Colonic mucosa (tissue), 4 donors: ENCODE measurements around the gene BTN1A1. TPM values are rescaled to one million over a fixed set of nuclear protein-coding genes. Genes with fewer than 3 reads are reported as not detected.

ENCODE experiments used
- DNase-seq: peaks from one replicate; pipeline ENCODE4 v3.0.0-alpha.2; 2020
- H3K27ac ChIP-seq: fragments of 200-600 bp; one replicate; pipeline ENCODE4 v1.8.0; 2021
- H3K27me3 ChIP-seq: fragments of 200-600 bp; one replicate; pipeline ENCODE4 v1.8.0; 2021
- H3K36me3 ChIP-seq: fragments of 200-600 bp; one replicate; pipeline ENCODE4 v1.8.0; 2021
- H3K4me1 ChIP-seq: fragments of 200-600 bp; one replicate; pipeline ENCODE4 v1.8.0; 2021; ENCODE audit warnings: mild to moderate bottlenecking
- H3K4me3 ChIP-seq: fragments of 200-600 bp; one replicate; pipeline ENCODE4 v1.8.0; 2021
- H3K9ac ChIP-seq, 2 donors: one replicate each; pipeline ENCODE4 v1.7.0; 2013; ENCODE audit warnings: control low read depth in 2 of 2, low read depth in 2 of 2, low read length in 2 of 2
- H3K9me3 ChIP-seq: fragments of 200-600 bp; one replicate; pipeline ENCODE4 v1.8.0; 2021
- intact Hi-C: fragments of 100-400 bp; cut with DNase I; formaldehyde crosslinking; loops from one replicate; pipeline ENCODE4 v1.14.1; 2022
- total RNA-seq, 2 donors: library from RNA; stranded (reverse); fragmentation: NEBNext Ultra II Directional in 1 of 2; extraction: Animal tissue kit (Norgen Biotek cat#: 25700) in 1 of 2; gene quantifications; one replicate each; pipeline ENCODE4 v1.2.1, GENCODE V29; 2021
- TF ChIP-seq, protein P1 (sequence below): fragments of 200-600 bp; IDR thresholded peaks from one replicate; pipeline ENCODE4 v1.8.0; 2022; ENCODE audit warnings: antibody characterized with exemption, mild to moderate bottlenecking
- donor health status: healthy.
- donor health status: DM: no; HTN: no; CAD: no.
- donor health status: DM: no; HTN: no; CAD: no.

The BTN1A1 gene
- total RNA-seq, 2 donors from 2014 or later, result not detected

DNA sequence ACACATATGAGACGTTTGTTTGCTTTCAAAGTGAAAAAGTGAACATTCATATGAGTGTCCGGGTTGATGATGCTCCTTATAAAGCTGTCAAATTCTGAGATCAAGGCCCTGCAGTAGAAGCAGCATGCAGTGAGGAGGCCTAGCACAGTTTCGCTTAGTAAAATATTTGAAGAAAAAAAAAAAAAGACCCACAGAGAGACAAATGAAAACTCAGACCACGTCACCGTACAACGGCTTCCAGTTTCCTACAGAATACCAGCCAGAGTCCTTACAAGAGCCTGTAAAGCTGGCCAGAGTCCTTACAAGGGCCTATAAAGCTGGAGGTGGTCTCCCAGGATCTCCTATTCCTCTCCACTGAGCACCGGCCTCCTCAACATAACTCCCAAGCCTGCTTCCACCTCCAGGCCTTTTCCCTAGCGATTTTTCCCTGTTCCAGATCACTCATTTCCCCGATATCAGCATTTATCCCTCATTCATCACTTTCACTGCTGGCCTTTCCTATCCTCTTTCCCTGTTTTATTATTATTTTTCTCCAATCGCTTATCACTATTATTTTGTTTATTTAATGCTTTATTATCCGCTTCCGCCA, 36.6 kb downstream of the BTN1A1 start:
- Histone ChIP-seq H3K27ac (peak overlapping the region; percentile 93), H3K4me1 (peaks cover 12% of the 10 kb centered on the region), H3K27me3 (no peaks in the 10 kb centered on the region), H3K36me3 (no peaks in the 10 kb centered on the region), H3K9ac (peak overlapping the region; percentile 72 to 94), H3K4me3 (peak overlapping the region; percentile 77), H3K9me3 (no peaks in the 10 kb centered on the region)
- TF ChIP-seq, protein P1, sequence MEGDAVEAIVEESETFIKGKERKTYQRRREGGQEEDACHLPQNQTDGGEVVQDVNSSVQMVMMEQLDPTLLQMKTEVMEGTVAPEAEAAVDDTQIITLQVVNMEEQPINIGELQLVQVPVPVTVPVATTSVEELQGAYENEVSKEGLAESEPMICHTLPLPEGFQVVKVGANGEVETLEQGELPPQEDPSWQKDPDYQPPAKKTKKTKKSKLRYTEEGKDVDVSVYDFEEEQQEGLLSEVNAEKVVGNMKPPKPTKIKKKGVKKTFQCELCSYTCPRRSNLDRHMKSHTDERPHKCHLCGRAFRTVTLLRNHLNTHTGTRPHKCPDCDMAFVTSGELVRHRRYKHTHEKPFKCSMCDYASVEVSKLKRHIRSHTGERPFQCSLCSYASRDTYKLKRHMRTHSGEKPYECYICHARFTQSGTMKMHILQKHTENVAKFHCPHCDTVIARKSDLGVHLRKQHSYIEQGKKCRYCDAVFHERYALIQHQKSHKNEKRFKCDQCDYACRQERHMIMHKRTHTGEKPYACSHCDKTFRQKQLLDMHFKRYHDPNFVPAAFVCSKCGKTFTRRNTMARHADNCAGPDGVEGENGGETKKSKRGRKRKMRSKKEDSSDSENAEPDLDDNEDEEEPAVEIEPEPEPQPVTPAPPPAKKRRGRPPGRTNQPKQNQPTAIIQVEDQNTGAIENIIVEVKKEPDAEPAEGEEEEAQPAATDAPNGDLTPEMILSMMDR, result no peak
- DNase-seq, result peak; percentile 32
- intact Hi-C loops, result no loop called here

- Histone ChIP-seq H3K4me1 (peaks cover 12% of the 10 kb centered on the region), H3K9me3 (no peaks in the 10 kb centered on the region), H3K9ac (peak overlapping the region; percentile 72 to 94), H3K27ac (peak overlapping the region; percentile 93), H3K36me3 (no peaks in the 10 kb centered on the region), H3K4me3 (peak overlapping the region; percentile 77), H3K27me3 (no peaks in the 10 kb centered on the region)
- intact Hi-C loops, result no loop called here
- peak; percentile 94 for DNase-seq
- TF ChIP-seq, protein P1, result no peak
These were observed 37.2 kb downstream of the BTN1A1 start for GRCh38 chr6:26537160-26537845.

GRCh38 chr6:26537846-26538571, 37.9 kb downstream of the BTN1A1 start, which contains the start of gene HMGN4:
TSS of gene HMGN4 (plus strand) at chr6:26538366. CDS start at chr6:26545207, 6,841 bp downstream.
- H3K4me3 ChIP-seq, result peak within 1 kb of the TSS; percentile 77
- TF ChIP-seq, protein P1, result no peak
- DNase-seq, result peak; percentile 87
- intact Hi-C loops, result no loop called here
- H3K27me3 ChIP-seq, result no peaks in the 10 kb centered on the region
- peaks cover 12% of the 10 kb centered on the region for H3K4me1 ChIP-seq
- peak within 1 kb of the TSS; percentile 72 to 94 for H3K9ac ChIP-seq
- no peaks in the 10 kb centered on the region for H3K9me3 ChIP-seq
- peak within 1 kb of the TSS; percentile 93 for H3K27ac ChIP-seq
- no peaks in the 10 kb centered on the region for H3K36me3 ChIP-seq

DNA sequence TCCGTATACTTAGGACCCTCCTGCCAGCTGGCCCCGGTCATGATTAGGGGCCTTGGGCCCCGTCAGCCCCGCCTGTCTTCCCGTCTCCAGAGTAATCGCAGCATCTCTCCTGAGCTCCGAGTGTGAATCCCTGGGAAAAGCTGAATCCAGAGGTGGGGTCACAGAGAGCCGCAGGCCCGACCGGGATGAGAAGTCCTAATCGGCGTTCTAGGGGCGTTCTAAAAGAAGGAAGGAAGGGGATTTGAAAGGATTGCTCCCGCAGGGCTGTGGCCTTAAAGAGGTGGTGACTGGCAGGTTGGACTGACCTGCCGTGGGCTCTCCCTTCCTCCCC, 38.4 kb downstream of the BTN1A1 start:
- Histone ChIP-seq H3K36me3 (no peaks in the 10 kb centered on the region), H3K9me3 (no peaks in the 10 kb centered on the region), H3K27me3 (no peaks in the 10 kb centered on the region), H3K9ac (peak overlapping the region; percentile 72 to 94), H3K4me1 (peaks cover 12% of the 10 kb centered on the region), H3K27ac (peak overlapping the region; percentile 93), H3K4me3 (peak overlapping the region; percentile 77)
- TF ChIP-seq, protein P1, result no peak
- intact Hi-C loops, result no loop called here
- no peak for DNase-seq

DNA sequence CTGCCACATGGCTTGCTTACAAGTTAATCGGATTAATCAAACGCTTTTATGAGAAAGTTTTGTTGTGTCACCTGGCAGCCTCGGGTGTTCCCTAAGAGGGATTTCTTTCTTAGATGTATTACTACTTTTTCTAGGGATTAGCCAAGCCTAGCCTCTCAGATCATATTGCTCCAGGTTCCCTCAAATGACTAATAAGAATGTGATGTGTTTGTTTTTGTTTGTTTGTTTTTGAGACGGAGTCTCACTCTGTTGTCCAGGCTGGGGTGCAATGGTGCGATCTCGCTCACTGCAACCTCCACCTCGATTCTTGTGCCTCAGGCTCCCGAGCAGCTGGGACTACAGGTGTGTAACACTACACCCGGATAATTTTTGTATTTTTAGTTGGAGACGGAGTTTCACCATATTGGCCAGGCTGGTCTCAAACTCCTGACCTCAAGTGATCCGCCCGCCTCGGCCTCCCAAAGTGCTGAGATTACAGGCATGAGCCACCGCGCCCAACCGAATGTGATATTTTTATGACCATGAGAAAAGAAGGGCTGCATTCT, 39.0 kb downstream of the BTN1A1 start:
- no peak for DNase-seq
- peak overlapping the region; percentile 72 to 94 for H3K9ac ChIP-seq
- no peaks in the 10 kb centered on the region for H3K36me3 ChIP-seq
- peak overlapping the region; percentile 93 for H3K27ac ChIP-seq
- intact Hi-C loops, result no loop called here
- H3K4me1 ChIP-seq, result peaks cover 12% of the 10 kb centered on the region
- H3K27me3 ChIP-seq, result no peaks in the 10 kb centered on the region
- H3K9me3 ChIP-seq, result no peaks in the 10 kb centered on the region
- TF ChIP-seq, protein P1, result no peak
- peak overlapping the region; percentile 77 for H3K4me3 ChIP-seq
